Peyer's patch (tissue), 4 donors: ENCODE measurements around the gene HCRTR2.

ENCODE experiments used
- POLR2A ChIP-seq, 2 donors: fragments of 450-650 bp; IDR thresholded peaks; one replicate each; pipeline ENCODE4 v1.5.1; 2017; ENCODE audit warnings: antibody characterized with exemption in 2 of 2, mild to moderate bottlenecking in 2 of 2, moderate library complexity in 2 of 2
- TF ChIP-seq, protein P1 (sequence below), 6 experiments: fragments of 450-650 bp in 4 of 6; fragments of 200-600 bp in 2 of 6; sonication (generic) in 1 of 6; IDR thresholded peaks; one replicate each; pipeline ENCODE4 v1.5.1; 2017 to 2019; ENCODE audit warnings: antibody characterized with exemption in 6 of 6, mild to moderate bottlenecking in 3 of 6, moderate library complexity in 1 of 6

DNA sequence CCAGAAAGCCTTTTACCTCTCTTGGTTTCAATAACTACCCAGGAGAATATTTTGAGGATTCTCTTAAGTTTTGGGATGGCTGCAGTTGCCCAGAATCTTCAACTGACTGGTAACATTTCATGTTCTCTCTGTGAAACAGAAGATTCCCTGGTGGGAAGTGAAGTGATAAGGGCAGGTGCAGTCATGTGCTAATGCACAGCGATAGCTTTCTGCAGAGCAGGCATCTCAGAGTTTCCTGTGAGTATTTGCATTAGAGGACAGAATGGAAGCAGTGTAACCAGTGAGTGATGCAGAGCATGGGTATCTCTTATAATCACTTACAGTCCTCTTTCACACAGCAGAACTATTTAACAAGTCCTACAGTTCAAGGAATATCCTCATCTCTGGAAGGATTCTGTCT is 76.1 kb downstream of the HCRTR2 start:
- no peak for TF ChIP-seq POLR2A (IDR thresholded peaks at IDR 0.05)
- TF ChIP-seq, protein P1, sequence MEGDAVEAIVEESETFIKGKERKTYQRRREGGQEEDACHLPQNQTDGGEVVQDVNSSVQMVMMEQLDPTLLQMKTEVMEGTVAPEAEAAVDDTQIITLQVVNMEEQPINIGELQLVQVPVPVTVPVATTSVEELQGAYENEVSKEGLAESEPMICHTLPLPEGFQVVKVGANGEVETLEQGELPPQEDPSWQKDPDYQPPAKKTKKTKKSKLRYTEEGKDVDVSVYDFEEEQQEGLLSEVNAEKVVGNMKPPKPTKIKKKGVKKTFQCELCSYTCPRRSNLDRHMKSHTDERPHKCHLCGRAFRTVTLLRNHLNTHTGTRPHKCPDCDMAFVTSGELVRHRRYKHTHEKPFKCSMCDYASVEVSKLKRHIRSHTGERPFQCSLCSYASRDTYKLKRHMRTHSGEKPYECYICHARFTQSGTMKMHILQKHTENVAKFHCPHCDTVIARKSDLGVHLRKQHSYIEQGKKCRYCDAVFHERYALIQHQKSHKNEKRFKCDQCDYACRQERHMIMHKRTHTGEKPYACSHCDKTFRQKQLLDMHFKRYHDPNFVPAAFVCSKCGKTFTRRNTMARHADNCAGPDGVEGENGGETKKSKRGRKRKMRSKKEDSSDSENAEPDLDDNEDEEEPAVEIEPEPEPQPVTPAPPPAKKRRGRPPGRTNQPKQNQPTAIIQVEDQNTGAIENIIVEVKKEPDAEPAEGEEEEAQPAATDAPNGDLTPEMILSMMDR (IDR thresholded peaks at IDR 0.05), result no peak
